GM19023 (cell line): ENCODE results near the gene C9orf85.
"Not testable (repeated sequence)": the region's sequence is repeated elsewhere in the genome, so short reads cannot be mapped to it uniquely, and the experiment has no call there.

Experiments used
- ATAC-seq: cut with Tn5 transposase; IDR thresholded peaks from one replicate; pipeline ENCODE4 v1.9.1; 2021; ENCODE audit warnings: mild to moderate bottlenecking, moderate library complexity; ENCODE audit not compliant: unreplicated experiment

Gene C9orf85, protein sequence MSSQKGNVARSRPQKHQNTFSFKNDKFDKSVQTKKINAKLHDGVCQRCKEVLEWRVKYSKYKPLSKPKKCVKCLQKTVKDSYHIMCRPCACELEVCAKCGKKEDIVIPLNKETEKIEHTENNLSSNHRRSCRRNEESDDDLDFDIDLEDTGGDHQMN

DNA sequence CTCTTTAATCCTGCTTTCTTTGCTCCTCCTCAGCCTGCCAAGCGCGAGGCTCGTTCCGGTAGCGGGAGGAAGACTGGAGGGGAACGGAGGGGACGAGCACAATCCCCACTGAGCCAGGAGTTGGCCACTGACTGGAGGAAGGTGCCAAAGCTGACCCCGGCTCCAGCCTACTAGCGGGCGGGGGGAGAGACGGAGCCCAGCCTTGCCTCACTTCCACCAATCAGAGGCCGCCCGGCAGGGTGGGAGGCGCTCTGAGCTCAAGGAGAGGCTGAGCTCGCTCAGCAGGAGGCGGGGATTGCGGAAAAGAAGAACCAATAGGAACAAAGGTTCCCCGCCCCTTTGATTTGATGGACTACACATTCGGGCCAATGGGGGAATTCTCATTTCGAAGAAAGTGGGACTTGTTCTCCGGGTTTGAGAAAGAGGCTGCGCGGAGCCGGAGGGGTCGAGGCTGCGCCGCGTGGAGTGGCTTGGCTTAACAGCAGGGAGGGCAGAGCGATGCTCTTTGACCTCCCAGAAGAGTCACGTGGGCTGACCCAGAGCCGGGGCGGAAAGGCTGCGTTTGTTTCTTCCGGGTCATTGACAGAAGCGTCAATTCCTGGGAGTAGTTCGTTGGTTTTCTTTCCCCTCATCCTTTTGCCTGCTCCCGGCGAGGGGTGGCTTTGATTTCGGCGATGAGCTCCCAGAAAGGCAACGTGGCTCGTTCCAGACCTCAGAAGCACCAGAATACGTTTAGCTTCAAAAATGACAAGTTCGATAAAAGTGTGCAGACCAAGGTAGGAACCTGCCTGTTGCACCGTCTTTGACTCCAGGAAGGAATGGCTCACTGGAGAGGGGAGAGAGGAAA lies at the start of gene C9orf85, which contains the start of gene ABHD17B:
Gene C9orf85 (plus strand): TSS at position 579 of the 847 bp plus-strand sequence. CDS start 96 bp downstream, at position 675.
Gene ABHD17B (minus strand): TSS at position 133 of the 847 bp plus-strand sequence. CDS start 36,113 bp downstream, outside the sequence.
- peak; percentile 95 for ATAC-seq

DNA sequence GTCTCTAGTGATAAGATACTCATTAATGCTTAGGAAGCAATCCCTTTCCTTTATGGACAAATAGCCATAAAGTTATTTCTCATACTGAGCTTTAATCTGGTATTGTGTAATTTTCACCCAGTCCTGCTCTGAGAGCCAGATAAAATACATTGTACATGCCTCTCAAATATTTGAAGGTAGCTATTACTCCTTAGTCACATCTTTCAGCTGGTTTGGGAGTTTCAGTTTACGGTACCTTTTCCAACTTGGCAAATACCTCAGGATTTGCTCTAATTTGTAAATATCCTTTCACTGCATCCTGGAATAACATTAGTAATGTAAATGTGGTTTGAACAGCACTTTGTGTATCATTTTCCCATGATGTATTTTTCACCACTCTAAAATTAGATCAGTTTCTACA lies 47.8 kb upstream of the C9orf85 start:
- no peak for ATAC-seq

DNA sequence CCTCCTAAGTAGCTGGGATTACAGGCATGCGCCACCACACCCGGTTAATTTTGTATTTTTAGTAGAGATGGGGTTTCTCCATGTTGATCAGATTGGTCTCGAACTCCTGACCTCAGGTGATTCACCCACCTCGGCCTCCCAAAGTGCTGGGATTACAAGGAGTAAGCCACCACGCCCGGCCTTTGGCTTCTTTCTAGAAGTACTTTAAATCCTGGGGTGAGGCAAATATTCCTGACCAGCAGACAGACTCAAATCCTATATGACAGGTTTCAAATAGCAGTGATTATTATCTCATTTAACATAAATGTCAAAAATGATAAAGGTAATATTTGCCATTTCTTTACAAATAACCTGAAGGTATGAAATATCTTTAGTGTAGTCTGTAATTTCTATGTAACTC lies 36.1 kb upstream of the C9orf85 start:
- ATAC-seq, result no peak

DNA sequence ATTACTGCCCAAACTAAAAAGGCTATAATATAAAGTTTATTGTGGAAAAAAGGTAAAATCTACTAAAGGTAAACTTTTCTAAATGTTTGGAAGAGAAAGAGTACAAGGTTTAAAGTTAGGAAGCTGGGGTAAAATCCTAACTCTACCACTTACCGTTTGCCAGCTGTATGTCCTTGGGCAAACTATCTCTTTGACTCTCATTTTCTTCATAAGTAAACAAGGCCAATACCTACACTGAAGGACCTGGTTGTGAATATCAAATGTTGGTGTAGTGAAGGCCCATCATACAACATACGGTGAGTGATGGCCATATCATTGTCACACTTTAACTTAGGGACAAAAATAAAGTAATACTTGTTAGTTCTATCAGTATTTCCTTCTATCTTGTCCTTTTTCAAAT lies 35.3 kb upstream of the C9orf85 start:
- no peak for ATAC-seq

DNA sequence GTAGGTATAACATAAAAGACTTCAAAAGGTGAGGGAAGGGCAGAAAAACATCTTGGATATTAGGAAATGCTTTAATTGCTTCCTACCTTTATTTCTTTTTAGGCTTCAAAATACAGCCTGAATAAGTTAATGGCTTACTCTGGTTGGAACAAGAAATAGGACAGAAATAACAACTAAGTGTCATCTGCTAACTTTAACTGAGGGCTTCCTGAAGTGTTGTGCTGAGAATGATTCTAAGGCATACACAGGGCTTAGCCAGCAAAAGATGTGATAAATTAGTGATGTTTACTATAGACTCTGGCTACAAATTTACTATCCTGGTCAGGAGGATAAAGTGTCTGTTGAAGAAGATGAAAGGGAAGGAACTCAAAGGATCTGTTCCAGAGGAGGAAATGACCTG lies 34.6 kb upstream of the C9orf85 start:
- ATAC-seq, result no peak

DNA sequence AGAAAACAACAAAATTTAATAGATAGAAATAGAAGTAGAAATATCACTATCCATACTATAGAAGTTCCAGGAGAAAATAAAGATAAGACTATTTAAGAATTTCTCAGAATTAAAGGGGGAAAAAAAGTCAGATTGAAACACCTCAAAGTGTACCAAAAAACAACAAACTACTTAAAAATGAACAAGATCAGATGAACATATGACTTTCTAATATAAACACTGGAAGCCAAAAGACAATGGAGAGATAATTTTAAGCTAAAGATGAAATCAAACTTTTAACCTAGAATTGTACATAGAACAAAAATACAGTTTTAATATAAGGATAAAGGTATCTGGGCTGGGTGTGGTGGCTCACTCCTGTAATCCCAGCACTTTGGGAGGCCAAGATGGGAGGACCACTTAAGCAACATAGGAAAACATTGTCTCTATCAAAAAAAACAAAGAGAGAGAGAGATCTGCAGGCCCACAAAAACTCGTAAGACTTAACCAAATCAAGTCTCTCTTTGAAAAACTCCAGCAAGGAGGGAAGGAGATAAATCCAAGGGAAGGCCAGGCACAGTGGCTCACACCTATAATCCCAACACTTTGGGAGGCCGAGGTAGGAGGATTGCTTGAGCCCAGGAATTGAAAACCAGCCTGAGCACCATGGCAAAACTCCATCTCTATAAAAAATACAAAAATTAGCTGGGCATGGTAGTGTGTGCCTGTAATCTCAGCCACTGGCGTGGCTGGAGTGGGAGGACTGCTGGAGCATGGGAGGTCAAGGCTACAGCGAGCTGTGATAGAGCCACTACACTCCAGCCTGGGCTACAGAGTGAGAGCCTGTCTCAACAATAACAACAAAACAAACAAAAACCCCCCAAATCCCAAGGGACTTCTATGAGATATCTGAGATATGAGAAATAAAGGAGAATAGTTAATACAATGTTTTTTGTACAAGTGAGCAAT lies 32.8 kb upstream of the C9orf85 start:
- no peak for ATAC-seq

DNA sequence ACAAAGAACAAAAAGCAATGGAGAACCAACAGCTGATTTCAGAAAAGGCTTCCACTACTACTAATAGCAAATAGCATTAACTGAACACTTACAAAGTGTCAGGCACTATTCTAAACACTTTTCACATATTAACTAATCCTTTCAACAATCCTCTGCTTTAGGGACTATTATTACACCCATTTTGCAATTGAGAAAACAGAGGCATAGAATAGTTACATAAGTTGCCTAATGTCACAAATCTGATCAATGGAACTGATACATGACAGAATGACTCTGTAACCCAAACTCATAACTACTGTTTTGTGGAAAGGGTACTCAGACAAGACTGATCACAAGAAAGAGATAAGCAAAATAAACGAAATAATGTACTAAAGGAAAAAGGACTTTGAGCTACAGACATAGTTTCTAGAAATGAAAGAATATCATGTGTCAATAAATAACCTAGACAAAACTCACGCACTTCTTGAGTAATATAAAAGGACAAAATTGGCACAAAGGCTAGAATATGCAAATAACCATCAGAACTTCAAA lies 31.7 kb upstream of the C9orf85 start:
- no peak for ATAC-seq

DNA sequence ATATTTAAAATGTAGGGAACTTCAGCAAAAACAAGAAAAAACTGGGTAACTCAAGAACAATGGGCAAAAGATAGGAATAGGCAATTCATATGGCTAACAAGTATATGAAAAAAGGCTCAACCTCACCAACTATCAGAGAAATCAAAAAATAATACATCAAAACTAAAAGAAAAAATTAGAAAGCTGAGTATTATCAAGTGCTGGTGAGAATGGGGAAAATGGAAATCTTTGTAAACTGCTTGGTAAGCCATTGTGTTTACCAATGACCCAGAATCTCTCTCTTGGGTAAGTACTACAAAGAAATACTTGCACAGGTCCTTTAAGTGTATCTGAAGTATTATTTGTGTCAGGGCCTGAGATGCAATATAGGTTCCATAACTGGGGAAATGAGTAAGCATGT lies 27.4 kb upstream of the C9orf85 start:
- no peak for ATAC-seq

DNA sequence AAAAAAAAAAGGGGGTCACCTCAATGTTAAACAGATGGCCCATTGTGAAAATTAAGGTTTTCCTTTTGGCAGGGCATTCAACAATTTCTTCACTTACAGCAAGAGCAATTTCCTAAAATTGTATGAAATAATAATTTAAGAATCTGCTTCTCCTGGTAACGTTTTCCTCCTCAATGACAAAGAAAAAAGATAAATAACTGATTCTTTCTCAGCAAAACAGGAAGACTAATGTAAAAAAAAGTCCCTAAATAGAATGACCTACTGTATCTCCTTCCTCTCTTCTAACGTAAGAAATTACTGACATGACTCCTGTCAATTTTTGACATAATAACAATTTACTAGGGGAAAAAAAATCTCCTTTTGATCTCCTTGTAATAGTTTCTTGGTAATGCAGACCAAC lies 26.0 kb upstream of the C9orf85 start:
- ATAC-seq, result no peak

DNA sequence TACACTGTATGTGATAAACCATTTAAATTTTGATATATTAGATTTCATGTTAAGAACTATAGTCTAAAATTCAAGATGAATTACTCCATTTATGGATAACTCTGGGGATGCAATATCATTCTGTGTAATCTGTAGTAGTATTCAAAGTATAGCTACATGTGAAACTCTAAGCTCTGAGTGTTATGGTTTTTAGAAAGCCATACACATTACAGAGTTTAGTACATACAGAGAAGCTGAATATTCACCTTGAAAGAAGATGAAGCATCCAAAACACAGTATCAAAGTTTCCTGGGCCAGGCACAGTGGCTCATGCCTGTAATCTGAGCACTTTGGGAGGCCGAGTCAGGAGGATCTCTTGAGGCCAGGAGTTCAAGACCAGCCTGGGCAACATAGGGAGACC lies 25.4 kb upstream of the C9orf85 start:
- ATAC-seq, result no peak

DNA sequence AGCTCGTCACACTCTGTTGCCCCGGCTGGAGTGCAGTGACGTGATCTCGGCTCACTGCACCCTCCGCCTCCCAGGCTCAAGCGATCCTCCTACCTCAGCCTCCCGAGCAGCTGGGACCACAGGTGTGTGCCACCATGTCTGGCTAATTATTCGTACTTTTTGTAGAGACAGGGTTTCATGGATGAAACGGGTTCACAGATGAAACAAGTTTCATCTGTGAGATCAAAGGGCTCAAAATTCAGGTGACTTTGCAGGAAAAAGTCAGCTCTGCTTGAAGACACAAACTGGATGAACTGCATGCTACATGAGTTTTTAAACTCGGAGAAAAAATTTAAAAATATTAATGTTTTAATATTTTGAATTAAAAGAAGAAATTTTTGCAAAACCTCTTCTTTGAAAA lies 24.9 kb upstream of the C9orf85 start:
- no peak for ATAC-seq

DNA sequence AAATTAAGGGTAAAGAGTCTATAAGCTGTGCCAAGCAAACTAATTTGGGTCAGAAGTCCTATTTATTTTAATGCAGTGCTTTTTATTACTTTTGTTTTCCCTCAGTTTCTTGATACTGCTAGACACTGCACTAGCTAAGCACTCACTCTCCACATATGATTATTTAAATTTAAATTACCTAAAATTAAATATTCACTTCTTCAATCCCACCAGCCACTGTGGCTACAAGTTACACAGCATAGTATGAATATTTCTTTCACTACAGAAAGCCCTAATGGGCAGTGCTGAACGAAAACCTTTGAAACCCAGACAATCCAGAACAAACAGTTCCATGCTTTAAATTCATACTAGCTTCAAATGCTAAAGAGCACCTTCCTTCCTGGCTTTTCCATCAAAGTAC lies 24.1 kb upstream of the C9orf85 start:
- no peak for ATAC-seq

DNA sequence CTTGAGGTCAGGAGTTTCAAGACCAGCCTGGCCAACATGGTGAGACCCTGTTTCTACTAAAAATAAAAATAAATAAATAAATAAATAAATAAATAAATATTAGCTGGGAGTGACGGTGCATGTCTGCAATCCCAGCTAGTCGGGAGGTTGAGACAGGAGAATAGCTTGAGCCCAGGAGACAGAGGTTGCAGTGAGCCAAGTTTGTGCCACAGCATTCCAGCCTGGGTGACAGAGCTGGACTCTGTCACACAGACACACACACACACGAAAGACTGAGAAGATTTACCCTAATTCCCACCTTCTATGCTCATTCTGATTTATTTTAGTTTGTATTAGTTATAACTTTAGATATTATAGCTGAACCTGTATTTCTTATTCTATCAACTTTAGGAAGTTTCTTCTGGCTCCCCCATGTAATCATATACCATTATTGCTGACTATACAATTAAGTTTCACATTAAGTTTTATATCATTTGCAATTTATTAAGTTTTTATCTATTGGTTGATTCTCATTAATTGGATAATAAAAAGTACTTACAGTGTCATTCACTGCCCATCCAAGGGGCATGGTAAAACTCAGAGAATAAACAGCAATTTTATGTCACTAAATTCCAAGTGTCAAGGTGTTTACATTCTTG lies 21.3 kb upstream of the C9orf85 start:
- ATAC-seq, result no peak

DNA sequence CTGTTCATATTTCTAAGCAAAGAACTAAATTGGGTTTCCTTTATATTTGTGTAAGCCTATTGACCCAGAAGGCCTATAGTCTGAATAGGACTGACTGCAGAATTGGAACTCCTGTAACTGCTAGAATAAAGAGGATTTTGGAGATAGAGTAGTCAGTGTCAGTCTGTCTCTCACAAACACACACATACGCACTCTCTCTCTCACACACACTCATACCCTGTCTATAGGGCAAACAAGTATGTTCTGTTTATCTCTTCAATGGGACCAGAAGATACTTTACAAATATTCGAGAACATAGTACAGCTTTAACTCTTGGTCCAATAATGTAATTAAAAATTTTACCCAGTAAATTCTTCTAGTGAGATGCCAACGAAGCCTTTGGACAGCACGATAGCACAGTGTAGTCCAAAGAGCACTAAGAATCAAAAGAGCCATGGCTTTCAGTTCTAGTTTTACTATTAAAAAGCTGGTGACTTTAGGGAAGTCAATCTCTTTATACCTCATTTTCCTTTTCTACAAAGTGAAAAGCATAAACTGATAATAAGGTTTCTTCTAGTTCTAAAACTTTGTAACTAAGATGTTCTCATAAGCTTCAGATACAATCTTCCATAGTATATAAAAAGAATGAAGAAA lies 19.8 kb upstream of the C9orf85 start:
- no peak for ATAC-seq

DNA sequence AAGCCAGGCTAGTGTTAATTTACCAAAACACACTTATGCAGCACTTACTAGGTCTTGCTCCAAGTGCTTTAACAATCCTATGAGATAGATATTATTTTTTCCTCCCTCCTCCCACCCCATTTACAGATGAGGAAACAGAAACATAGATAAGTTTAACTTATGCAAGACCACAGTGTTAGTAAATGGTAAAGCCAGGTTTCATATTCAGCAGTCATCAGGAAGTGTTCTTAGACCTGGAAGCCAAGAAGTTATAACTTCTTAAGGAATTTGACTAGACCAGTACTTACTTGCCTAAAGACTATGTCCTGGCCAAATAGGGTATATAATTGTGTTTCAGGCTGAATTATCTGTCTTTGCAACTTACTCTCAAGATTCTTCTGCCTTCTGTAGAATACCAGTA lies 16.3 kb upstream of the C9orf85 start:
- no peak for ATAC-seq

DNA sequence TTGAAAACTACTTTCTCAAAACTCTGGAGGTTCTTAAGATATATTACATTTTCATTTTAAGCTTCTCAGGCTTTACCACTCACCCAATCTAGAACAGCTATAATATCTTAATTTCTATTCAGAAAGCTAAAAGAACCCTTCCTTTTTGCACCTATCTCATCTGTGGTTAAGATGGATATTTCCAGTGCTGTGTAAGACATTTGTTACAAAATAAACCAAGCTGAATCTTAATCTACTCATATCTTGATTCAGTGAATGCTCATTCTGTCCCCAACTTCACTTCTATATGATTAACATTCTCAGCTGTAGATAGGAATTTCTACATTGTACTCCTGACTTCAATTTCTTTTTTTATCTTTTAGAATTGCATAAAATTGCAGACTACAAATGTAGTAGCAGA lies 15.5 kb upstream of the C9orf85 start:
- no peak for ATAC-seq

DNA sequence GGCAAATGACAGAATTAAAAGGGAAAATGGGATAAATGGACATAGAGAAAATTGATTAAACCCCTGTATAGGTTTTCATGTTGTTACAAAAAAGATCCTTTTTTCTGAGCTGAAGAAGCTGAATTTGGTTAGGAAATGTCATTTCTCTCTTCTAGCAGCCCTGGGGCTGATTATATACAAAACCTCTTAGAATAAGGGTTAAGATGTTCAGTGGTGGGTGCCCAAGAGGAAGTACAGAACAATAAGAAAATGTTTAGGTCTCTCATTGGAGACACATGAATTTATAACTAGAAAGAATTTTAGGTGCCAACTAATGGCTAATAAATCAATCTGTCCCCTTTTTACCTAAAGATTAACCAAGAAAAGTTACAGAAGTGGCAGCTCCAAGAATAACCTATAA lies 14.7 kb upstream of the C9orf85 start:
- no peak for ATAC-seq

DNA sequence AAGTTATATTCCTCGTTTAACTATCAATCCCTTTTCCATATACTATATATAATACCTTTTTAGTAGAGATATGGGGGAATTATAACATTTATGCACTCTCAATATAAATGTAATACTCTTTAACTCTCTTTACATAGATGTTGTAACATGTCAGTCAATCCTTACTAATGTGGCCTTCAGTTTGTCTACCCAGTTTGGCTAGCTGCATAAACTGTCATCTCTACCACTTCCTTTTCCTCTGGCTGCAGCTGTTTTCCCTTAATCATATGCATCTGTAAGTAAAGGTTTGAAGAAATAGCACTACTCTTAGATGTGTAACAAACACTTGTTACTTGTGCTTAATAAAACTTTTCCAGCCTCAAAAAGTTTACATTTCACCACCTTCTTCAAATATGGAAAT lies 13.9 kb upstream of the C9orf85 start:
- ATAC-seq, result no peak

DNA sequence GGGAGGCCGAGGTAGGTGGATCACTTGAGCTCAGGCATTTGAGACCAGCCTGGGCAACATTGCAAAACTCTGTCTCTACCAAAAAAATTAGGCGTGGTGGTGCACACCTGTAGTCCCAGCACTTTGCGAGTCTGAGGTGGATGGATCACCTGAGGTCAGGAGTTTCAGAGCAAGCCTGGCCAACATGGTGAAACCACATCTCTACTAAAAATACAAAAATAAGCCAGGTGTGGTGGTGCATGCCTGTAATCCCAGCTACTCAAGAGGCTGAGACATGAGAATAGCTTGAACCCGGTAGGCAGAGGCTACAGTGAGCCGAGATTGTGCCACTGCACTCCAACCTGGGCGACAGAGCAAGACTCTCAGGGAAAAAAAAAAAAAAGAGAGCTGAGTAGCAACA lies 12.7 kb upstream of the C9orf85 start:
- ATAC-seq, result not testable (repeated sequence)
